Measurements from ENCODE around the gene ISCA2.

Gene ISCA2

DNA sequence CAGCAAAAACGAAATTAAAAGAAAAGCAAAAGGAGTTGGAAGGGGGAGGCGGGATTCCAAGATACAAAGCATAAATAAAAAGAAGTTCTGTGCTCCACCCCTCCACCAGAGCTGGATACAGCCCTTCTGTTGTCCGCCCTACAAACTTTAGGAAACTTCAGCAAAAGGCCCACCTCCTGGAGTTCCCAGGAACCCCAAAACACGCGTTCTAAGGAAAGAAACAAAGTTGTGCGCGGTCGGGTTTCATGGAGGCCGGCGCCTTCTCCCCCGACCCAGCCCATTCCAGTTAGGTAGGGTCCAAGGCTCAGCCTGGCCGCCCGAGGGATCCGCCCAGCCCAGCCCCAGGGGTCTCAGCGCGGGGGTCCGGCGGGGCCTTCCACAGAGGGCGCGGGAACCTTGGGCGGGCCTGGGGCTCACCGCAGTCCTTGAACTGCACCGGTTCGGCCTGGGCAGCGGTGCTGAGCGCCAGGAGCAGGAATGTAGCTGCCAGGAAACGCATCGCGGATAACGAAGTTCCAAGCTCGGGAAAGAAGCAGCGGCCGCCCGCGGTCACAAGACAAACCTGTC is 706 bp upstream of the ISCA2 start, which contains the start of gene NPC2 (continued):
- TF ChIP-seq ZNF510 (tag by site-specific recombination; IDR thresholded peaks at IDR 0.05; ENCODE audit: insufficient replicate concordance) (no peak), ZIC2 (tag by site-specific recombination; IDR thresholded peaks at IDR 0.05) (0 out of 2 replicates have a peak, but pooled peaks have one; percentile 54), SP2 (tag by site-specific recombination; IDR thresholded peaks at IDR 0.05) (no peak), ZNF654 (tag by site-specific recombination; IDR thresholded peaks at IDR 0.05; ENCODE audit: low read depth) (no peak), ZSCAN30 (tag by site-specific recombination; IDR thresholded peaks at IDR 0.05) (no peak), ZNF76 (tag by site-specific recombination; IDR thresholded peaks at IDR 0.05; ENCODE audit: borderline replicate concordance, low read depth) (no peak), HOXC10 (CRISPR knock-in tag; IDR thresholded peaks at IDR 0.05) (no peak), ZNF48 (tag by site-specific recombination; IDR thresholded peaks at IDR 0.05) (no peak), ZNF394 (tag by site-specific recombination; IDR thresholded peaks at IDR 0.05; ENCODE audit: borderline replicate concordance) (no peak; the same call in 1 of the 2 replicates), ZNF146 (tag by site-specific recombination; IDR thresholded peaks at IDR 0.05) (no peak), ZNF274 (IDR thresholded peaks at IDR 0.05; ENCODE audit: low read length) (no peak), ZNF274 (tag by site-specific recombination; IDR thresholded peaks at IDR 0.05; ENCODE audit: borderline replicate concordance) (no peak), ZNF132 (tag by site-specific recombination; IDR thresholded peaks at IDR 0.05; ENCODE audit: borderline replicate concordance) (no peak), KLF1 (tag by site-specific recombination; IDR thresholded peaks at IDR 0.05) (peak; percentile 74), ZNF707 (tag by site-specific recombination; IDR thresholded peaks at IDR 0.05) (no peak), ZNF664 (tag by site-specific recombination; IDR thresholded peaks at IDR 0.05) (no peak), ZNF423 (tag by site-specific recombination; IDR thresholded peaks at IDR 0.05) (no peak)
- TF ChIP-seq, protein P1, sequence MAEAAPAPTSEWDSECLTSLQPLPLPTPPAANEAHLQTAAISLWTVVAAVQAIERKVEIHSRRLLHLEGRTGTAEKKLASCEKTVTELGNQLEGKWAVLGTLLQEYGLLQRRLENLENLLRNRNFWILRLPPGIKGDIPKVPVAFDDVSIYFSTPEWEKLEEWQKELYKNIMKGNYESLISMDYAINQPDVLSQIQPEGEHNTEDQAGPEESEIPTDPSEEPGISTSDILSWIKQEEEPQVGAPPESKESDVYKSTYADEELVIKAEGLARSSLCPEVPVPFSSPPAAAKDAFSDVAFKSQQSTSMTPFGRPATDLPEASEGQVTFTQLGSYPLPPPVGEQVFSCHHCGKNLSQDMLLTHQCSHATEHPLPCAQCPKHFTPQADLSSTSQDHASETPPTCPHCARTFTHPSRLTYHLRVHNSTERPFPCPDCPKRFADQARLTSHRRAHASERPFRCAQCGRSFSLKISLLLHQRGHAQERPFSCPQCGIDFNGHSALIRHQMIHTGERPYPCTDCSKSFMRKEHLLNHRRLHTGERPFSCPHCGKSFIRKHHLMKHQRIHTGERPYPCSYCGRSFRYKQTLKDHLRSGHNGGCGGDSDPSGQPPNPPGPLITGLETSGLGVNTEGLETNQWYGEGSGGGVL (tag by site-specific recombination; IDR thresholded peaks at IDR 0.05): no peak
- TF ChIP-seq, protein P2, sequence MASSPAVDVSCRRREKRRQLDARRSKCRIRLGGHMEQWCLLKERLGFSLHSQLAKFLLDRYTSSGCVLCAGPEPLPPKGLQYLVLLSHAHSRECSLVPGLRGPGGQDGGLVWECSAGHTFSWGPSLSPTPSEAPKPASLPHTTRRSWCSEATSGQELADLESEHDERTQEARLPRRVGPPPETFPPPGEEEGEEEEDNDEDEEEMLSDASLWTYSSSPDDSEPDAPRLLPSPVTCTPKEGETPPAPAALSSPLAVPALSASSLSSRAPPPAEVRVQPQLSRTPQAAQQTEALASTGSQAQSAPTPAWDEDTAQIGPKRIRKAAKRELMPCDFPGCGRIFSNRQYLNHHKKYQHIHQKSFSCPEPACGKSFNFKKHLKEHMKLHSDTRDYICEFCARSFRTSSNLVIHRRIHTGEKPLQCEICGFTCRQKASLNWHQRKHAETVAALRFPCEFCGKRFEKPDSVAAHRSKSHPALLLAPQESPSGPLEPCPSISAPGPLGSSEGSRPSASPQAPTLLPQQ (tag by site-specific recombination; IDR thresholded peaks at IDR 0.05): no peak
- TF ChIP-seq, protein P3, sequence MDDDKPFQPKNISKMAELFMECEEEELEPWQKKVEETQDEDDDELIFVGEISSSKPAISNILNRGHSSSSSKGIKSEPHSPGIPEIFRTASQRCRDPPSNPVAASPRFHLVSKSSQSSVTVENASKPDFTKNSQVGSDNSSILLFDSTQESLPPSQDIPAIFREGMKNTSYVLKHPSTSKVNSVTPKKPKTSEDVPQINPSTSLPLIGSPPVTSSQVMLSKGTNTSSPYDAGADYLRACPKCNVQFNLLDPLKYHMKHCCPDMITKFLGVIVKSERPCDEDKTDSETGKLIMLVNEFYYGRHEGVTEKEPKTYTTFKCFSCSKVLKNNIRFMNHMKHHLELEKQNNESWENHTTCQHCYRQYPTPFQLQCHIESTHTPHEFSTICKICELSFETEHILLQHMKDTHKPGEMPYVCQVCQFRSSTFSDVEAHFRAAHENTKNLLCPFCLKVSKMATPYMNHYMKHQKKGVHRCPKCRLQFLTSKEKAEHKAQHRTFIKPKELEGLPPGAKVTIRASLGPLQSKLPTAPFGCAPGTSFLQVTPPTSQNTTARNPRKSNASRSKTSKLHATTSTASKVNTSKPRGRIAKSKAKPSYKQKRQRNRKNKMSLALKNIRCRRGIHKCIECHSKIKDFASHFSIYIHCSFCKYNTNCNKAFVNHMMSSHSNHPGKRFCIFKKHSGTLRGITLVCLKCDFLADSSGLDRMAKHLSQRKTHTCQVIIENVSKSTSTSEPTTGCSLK (tag by site-specific recombination; IDR thresholded peaks at IDR 0.05): no peak
- TF ChIP-seq, protein P4, sequence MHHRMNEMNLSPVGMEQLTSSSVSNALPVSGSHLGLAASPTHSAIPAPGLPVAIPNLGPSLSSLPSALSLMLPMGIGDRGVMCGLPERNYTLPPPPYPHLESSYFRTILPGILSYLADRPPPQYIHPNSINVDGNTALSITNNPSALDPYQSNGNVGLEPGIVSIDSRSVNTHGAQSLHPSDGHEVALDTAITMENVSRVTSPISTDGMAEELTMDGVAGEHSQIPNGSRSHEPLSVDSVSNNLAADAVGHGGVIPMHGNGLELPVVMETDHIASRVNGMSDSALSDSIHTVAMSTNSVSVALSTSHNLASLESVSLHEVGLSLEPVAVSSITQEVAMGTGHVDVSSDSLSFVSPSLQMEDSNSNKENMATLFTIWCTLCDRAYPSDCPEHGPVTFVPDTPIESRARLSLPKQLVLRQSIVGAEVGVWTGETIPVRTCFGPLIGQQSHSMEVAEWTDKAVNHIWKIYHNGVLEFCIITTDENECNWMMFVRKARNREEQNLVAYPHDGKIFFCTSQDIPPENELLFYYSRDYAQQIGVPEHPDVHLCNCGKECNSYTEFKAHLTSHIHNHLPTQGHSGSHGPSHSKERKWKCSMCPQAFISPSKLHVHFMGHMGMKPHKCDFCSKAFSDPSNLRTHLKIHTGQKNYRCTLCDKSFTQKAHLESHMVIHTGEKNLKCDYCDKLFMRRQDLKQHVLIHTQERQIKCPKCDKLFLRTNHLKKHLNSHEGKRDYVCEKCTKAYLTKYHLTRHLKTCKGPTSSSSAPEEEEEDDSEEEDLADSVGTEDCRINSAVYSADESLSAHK (tag by site-specific recombination; IDR thresholded peaks at IDR 0.05): no peak
- TF ChIP-seq, protein P5, sequence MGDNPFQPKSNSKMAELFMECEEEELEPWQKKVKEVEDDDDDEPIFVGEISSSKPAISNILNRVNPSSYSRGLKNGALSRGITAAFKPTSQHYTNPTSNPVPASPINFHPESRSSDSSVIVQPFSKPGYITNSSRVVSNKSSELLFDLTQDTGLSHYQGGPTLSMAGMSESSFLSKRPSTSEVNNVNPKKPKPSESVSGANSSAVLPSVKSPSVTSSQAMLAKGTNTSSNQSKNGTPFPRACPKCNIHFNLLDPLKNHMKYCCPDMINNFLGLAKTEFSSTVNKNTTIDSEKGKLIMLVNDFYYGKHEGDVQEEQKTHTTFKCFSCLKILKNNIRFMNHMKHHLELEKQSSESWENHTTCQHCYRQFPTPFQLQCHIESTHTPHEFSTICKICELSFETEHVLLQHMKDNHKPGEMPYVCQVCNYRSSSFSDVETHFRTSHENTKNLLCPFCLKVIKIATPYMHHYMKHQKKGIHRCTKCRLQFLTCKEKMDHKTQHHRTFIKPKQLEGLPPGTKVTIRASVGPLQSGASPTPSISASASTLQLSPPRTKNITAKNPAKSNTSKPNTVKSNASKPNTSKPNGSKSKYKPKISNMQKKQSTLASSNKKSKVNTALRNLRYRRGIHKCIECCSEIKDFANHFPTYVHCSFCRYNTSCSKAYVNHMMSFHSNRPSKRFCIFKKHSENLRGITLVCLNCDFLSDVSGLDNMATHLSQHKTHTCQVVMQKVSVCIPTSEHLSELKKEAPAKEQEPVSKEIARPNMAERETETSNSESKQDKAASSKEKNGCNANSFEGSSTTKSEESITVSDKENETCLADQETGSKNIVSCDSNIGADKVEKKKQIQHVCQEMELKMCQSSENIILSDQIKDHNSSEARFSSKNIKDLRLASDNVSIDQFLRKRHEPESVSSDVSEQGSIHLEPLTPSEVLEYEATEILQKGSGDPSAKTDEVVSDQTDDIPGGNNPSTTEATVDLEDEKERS (tag by site-specific recombination; IDR thresholded peaks at IDR 0.05): no peak
